SU-DHL-6 (cell line): ENCODE data around the gene PSAPL1.

Experiments
- EZH2phosphoT487 ChIP-seq: fragments of 200-600 bp; sonication (generic), shearing (Covaris generic); conservative IDR thresholded peaks from 2 replicates; pipeline ENCODE4 v1.6.1; 2018; ENCODE audit warnings: mild to moderate bottlenecking, antibody characterized with exemption, low read length, moderate library complexity, mixed read lengths
- TF ChIP-seq, protein P1 (sequence below): fragments of 200-600 bp; sonication (generic); IDR thresholded peaks from one replicate; pipeline ENCODE4 v1.5.1; 2017; ENCODE audit warnings: antibody characterized with exemption, mild to moderate bottlenecking, low read length, moderate library complexity; ENCODE audit not compliant: insufficient read depth, poor library complexity, severe bottlenecking

- TF ChIP-seq, protein P1, sequence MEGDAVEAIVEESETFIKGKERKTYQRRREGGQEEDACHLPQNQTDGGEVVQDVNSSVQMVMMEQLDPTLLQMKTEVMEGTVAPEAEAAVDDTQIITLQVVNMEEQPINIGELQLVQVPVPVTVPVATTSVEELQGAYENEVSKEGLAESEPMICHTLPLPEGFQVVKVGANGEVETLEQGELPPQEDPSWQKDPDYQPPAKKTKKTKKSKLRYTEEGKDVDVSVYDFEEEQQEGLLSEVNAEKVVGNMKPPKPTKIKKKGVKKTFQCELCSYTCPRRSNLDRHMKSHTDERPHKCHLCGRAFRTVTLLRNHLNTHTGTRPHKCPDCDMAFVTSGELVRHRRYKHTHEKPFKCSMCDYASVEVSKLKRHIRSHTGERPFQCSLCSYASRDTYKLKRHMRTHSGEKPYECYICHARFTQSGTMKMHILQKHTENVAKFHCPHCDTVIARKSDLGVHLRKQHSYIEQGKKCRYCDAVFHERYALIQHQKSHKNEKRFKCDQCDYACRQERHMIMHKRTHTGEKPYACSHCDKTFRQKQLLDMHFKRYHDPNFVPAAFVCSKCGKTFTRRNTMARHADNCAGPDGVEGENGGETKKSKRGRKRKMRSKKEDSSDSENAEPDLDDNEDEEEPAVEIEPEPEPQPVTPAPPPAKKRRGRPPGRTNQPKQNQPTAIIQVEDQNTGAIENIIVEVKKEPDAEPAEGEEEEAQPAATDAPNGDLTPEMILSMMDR, result no peak
- no peak for TF ChIP-seq EZH2phosphoT487
These were observed 10.8 kb downstream of the PSAPL1 start for GRCh38 chr4:7423801-7424552.
